Mucosa of descending colon (tissue), 3 donors: Measurements from ENCODE around the gene KIF5C. TPM values are rescaled to one million over a fixed set of nuclear protein-coding genes. Genes with fewer than 3 reads are reported as not detected.
A peak's percentile ranks its signal among the peaks of the same experiment; 100 is the strongest.

Experiments used
- ATAC-seq: fragments of 200-7000 bp; cut with Tn5 transposase; one replicate; pipeline ENCODE4 v1.9.1; 2020; ENCODE audit warnings: mild to moderate bottlenecking, moderate library complexity
- DNase-seq, 3 donors: peaks; one replicate each; pipeline ENCODE4 v3.0.0-alpha.2; 2020
- H3K36me3 ChIP-seq: fragments of 200-600 bp; one replicate; pipeline ENCODE4 v1.8.0; 2021; ENCODE audit warnings: low read depth, mild to moderate bottlenecking
- H3K4me1 ChIP-seq: fragments of 200-600 bp; one replicate; pipeline ENCODE4 v1.8.0; 2021; ENCODE audit warnings: low read depth, mild to moderate bottlenecking
- H3K4me3 ChIP-seq: fragments of 200-600 bp; one replicate; pipeline ENCODE4 v1.8.0; 2021; ENCODE audit warnings: mild to moderate bottlenecking
- H3K9me3 ChIP-seq: fragments of 200-600 bp; one replicate; pipeline ENCODE4 v1.8.0; 2021; ENCODE audit warnings: mild to moderate bottlenecking
- intact Hi-C, 2 donors: fragments of 100-400 bp; cut with DNase I in 1 of 2; cut with micrococcal nuclease in 1 of 2; formaldehyde crosslinking; loops; one replicate each; pipeline versions ENCODE4 v1.11.0 to v1.11.1; 2022; cut with DNase I, micrococcal nuclease
- total RNA-seq, 3 donors: library from RNA; stranded (reverse); fragmentation: NEBNext Ultra II Directional in 2 of 3; extraction: Animal tissue kit (Norgen Biotek cat#: 25700) in 2 of 3; gene quantifications; one replicate each; pipeline versions ENCODE4 v1.2.1 to v1.2.4, GENCODE V29; 2021 to 2023
- TF ChIP-seq, protein P1 (sequence below): fragments of 200-600 bp; IDR thresholded peaks from one replicate; pipeline ENCODE4 v1.8.0; 2022; ENCODE audit warnings: antibody characterized with exemption, mild to moderate bottlenecking
- donor health status: DM: no; HTN: no; CAD: no; lungs with moderate emphysema.
- donor health status: DM: no; HTN: no; CAD: no.
- donor health status: DM: no; HTN: yes; CAD: no.

Gene KIF5C
- total RNA-seq, 3 donors from 2014 or later: 1.5 to 11.0 (median 2.5) TPM

DNA sequence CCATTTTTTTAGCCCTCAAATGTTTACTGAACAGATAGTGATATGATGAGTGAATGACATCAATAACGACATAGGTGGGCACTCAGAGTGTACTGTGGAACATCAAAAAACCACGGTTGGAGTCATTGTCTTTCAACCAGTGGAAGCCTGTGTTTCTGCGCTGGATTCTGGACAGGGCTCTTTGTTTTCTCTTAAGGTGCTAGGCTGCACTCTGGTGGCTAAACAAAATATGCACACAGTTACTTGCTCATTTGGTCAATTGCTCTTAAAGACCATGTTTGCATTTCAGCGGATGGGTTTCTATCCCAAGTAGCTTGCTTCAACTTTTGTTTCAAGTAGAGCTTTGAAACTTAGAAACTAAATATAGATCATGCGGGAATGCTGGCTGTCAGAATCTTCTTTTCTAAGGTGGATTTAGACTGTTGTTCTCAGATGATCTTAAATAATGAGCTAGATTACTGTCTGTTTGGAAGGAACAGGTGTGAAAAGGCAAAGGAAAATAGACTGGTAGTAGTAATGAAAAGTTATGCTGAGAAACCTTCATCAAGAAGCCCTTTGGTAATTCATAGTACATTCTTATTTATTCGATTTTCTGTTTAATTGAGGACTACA lies 115.0 kb downstream of the KIF5C start:
- DNase-seq (peak in 1 of 3 donors; percentile 83), ATAC-seq (peak; percentile 85)
- H3K9me3 ChIP-seq: no peaks in the 10 kb centered on the region
- no peaks in the 10 kb centered on the region for H3K4me1 ChIP-seq
- no peak overlapping the region for H3K4me3 ChIP-seq
- no peaks in the 10 kb centered on the region for H3K36me3 ChIP-seq
- TF ChIP-seq, protein P1, sequence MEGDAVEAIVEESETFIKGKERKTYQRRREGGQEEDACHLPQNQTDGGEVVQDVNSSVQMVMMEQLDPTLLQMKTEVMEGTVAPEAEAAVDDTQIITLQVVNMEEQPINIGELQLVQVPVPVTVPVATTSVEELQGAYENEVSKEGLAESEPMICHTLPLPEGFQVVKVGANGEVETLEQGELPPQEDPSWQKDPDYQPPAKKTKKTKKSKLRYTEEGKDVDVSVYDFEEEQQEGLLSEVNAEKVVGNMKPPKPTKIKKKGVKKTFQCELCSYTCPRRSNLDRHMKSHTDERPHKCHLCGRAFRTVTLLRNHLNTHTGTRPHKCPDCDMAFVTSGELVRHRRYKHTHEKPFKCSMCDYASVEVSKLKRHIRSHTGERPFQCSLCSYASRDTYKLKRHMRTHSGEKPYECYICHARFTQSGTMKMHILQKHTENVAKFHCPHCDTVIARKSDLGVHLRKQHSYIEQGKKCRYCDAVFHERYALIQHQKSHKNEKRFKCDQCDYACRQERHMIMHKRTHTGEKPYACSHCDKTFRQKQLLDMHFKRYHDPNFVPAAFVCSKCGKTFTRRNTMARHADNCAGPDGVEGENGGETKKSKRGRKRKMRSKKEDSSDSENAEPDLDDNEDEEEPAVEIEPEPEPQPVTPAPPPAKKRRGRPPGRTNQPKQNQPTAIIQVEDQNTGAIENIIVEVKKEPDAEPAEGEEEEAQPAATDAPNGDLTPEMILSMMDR: peak; percentile 27
- intact Hi-C loops: loop anchor here in 1 of 2 donors (5.0 kb wide), 1 partner anchor 1053 kb away; no protein-coding TSS in a partner anchor

DNA sequence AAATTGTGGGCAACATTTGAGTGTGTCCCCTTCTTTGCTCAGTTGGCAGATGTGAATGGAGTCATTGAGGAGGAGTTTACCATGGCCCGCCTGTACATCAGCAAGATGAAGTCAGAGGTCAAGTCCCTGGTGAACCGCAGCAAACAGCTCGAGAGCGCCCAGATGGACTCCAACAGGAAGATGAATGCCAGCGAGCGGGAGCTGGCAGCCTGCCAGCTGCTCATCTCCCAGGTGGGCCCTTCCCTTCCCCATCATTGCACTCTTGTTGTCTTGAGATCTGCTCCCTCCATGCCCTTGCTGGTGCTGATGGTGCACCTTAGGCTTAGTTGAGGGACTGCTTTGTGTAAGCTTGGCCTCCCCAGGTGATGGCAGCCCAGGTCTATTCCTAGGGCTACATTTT lies 115.9 kb downstream of the KIF5C start:
- Histone ChIP-seq H3K4me1 (no peaks in the 10 kb centered on the region), H3K9me3 (no peaks in the 10 kb centered on the region), H3K36me3 (no peaks in the 10 kb centered on the region), H3K4me3 (no peak overlapping the region)
- no peak for ATAC-seq
- TF ChIP-seq, protein P1: no peak
- intact Hi-C loops: loop anchor here in 1 of 2 donors (5.0 kb wide), 1 partner anchor 1054 kb away; no protein-coding TSS in a partner anchor
- no peak for DNase-seq

DNA sequence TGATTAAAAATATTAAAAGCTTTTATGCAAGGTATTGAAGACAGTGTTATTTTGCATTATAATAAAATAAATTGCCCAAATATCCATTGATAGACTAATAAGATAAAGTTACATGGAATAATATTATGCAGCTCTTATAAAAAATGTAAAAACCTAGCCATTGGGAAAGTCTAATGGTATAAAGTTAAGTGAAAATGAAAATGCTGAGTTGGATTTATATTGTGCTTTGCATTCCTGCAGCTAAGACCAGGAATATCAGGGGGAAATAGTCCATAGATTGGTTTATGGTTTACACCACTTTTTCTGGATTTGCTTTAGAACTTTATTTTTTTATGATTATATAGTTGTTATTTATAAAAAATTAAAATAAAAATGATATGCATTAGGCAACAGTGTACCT lies 117.4 kb downstream of the KIF5C start:
- DNase-seq: no peak
- Histone ChIP-seq H3K4me3 (no peak overlapping the region), H3K4me1 (no peaks in the 10 kb centered on the region), H3K36me3 (no peaks in the 10 kb centered on the region), H3K9me3 (no peaks in the 10 kb centered on the region)
- ATAC-seq: no peak
- TF ChIP-seq, protein P1: no peak
- intact Hi-C loops: loop anchor here in 1 of 2 donors (5.0 kb wide), 1 partner anchor 1055 kb away; no protein-coding TSS in a partner anchor

GRCh38 chr2:148993351-148993750 lies 118.3 kb downstream of the KIF5C start:
- DNase-seq (no peak), ATAC-seq (no peak)
- Histone ChIP-seq H3K4me1 (no peaks in the 10 kb centered on the region), H3K9me3 (no peaks in the 10 kb centered on the region), H3K4me3 (no peak overlapping the region), H3K36me3 (no peaks in the 10 kb centered on the region)
- TF ChIP-seq, protein P1: no peak
- intact Hi-C loops: loop anchor here in 1 of 2 donors (5.0 kb wide), 1 partner anchor 1056 kb away; no protein-coding TSS in a partner anchor

DNA sequence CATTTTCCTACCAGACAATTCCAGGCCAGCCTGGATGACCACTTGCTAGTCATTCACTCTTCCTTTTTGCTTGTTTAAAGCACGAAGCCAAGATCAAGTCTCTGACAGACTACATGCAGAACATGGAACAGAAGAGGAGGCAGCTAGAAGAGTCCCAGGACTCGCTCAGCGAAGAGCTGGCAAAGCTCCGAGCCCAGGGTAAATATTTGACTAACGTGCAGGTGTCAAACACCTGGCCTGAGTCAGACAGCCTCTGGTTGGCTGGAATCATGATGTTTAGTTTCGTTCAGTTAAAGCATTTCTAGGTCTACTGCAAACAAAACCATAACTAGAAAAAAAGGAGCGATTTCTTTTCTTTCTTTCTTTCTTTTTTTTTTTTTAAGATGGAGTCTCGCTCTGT lies 119.3 kb downstream of the KIF5C start:
- Histone ChIP-seq H3K4me1 (peaks cover 1% of the 10 kb centered on the region), H3K9me3 (no peaks in the 10 kb centered on the region), H3K4me3 (no peak overlapping the region), H3K36me3 (no peaks in the 10 kb centered on the region)
- intact Hi-C loops: loop anchor here in 1 of 2 donors (5.0 kb wide), 1 partner anchor 1057 kb away; no protein-coding TSS in a partner anchor
- ATAC-seq (peak; percentile 89), DNase-seq (peak in 2 of 3 donors; percentile 74 to 77)
- TF ChIP-seq, protein P1: no peak
